ENCODE results near the gene RUSC2.

- TF ChIP-seq CTCF (IDR thresholded peaks at IDR 0.05) (no peak), POLR2AphosphoS5 (IDR thresholded peaks at IDR 0.05) (no peak)
These were observed 21.5 kb downstream of the RUSC2 start for GRCh38 chr9:35511453-35511852.
